Inferior parietal cortex (tissue), 1 donor: ENCODE measurements around the gene SULT1A1.
"Not testable (repeated sequence)": the region's sequence is repeated elsewhere in the genome, so short reads cannot be mapped to it uniquely, and the experiment has no call there.

Source experiments
- DNase-seq: peaks from one replicate; pipeline ENCODE4 v3.0.0-alpha.2; 2016; ENCODE audit errors: extremely low spot score

The SULT1A1 gene

DNA sequence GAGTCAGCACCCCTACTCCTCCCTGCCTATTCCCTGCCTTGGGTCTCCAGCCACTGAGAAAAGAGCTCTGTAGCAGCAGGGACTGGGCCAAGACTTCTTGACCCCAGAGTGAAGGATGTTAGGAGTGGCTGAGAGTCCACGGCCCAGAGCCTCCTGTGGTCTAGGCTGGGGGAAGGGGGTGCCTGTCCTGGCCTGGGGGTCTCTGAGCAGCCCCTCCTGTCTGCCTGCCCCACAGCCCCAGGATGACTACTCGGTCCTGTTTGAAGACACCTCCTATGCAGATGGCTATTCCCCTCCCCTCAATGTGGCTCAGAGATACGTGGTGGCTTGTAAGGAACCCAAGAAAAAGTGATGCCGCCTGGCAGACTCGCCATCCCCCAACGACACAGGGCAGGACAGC, 18.5 kb downstream of the SULT1A1 start:
- no peak for DNase-seq

- no peak for DNase-seq
Measured at GRCh38 chr16:28590384-28591340, 19.2 kb downstream of the SULT1A1 start.

DNA sequence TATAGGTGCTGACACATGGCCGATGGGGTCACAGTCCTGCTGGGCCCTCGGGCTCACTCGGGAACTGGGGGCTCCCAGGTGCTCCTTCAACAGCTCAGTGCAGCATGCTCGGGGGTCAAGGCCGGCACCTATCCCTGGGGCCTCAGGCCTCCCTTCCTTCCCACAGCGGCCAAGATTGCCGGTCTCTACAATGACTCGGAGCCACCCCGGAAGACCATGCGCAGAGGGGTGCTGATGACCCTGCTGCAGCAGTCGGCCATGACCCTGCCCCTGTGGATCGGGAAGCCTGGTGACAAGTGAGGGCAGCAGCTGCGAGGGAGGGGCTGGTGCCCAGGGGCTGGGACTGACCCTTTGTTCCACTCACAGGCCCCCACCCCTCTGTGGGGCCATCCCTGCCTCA, 19.9 kb downstream of the SULT1A1 start:
- no peak for DNase-seq

DNA sequence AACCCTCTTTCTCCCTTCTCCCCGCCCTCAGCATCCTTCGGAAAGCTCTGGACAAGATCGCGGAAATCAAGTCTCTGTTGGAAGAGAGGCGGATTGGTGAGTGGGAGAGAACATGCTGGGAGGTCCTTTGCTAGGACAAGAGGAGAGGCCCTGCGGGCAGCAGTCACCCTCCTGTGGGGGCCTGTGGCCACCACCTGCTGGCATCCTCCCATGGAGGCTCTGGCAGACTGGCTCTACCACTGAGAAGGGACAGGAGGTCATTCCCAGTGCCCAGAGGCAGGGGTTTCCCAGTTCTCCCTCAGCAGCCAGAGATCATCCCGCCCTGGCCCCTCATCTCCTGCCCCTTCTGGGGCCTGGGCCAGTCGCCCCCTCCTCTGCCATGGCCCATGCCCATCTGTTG, 20.8 kb downstream of the SULT1A1 start:
- no peak for DNase-seq

DNA sequence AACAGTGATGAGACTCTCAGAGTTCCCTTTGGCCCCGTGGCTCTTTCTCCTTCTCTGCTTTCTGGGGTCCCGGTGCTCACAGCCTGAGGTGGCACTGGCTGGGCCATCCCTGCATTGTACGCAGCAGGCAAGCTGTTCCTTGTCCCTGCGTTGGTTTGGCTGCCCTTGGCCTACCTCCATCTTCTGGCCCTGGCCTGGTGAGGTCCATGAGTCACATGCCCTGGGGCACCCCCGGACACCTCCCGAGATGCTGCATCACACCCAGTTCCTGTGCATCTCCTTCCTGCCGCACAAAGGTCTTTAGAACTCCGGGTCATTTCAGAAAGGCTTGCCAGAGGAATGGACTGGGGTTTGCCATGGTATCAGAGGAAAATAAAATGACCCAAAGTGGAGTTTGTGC, 22.5 kb downstream of the SULT1A1 start:
- no peak for DNase-seq

GRCh38 chr16:28586466-28586865, 23.4 kb downstream of the SULT1A1 start:
- DNase-seq = no peak

DNA sequence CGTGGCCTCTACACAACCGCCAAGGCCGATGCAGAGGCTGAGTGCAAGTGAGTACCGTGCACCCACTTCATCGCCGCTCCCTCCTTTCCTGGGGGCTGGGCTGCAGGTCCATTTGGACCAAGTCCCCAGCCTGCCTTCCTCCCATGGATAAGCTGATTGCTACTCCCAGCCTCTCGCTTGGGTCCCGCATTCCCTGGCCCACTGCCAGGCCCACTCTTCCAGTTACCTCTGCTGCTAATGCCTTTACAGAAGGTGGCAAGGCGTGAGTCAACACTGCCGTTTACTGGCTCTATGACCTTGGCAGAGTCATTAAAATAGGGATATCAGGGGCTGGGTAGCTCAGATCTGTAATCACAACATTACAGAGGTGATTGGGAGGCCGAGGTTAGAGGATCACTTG, 24.2 kb downstream of the SULT1A1 start:
- DNase-seq = no peak

- no peak for DNase-seq
Measured at GRCh38 chr16:28580726-28581315, 29.0 kb downstream of the SULT1A1 start.

DNA sequence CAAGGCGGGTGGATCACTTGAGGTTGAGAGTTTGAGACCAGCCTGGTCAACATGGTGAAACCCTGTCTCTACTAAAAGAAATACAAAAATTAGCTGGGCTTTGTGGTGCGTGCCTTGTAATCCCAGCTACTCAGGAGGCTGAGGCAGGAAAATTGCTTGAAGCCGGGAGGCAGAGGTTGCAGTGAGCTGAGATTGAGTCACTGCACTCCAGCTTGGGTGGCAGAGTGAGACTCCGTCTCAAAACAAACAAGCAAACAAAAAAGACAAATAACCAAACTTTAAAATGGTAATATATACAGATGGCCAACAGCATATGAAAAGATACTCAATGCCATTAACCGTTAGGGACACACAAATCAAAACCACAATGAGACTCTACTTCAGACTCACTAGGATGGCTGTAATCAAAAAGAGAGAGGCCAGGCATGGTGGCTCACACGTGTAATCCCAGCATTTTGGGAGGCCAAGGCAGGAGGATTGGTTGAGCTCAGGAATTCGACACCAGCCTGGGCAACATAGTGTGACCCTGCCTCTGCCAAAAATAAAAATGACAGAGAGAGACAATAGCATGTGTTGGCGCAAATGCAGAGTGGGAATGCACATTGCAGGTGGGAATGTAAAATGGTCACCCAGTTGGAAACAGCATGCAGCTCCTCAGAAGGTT, 34.3 kb downstream of the SULT1A1 start:
- DNase-seq = no peak

- DNase-seq = no peak
Measured at GRCh38 chr16:28574925-28575324, 34.9 kb downstream of the SULT1A1 start.

GRCh38 chr16:28573738-28574718, 35.8 kb downstream of the SULT1A1 start:
- no peak for DNase-seq

GRCh38 chr16:28572696-28573510, 36.9 kb downstream of the SULT1A1 start:
- DNase-seq = peak; percentile 8

GRCh38 chr16:28569968-28570752, 39.7 kb downstream of the SULT1A1 start:
- DNase-seq = no peak

- DNase-seq = no peak
Measured at GRCh38 chr16:28569021-28569420, 40.8 kb downstream of the SULT1A1 start.

DNA sequence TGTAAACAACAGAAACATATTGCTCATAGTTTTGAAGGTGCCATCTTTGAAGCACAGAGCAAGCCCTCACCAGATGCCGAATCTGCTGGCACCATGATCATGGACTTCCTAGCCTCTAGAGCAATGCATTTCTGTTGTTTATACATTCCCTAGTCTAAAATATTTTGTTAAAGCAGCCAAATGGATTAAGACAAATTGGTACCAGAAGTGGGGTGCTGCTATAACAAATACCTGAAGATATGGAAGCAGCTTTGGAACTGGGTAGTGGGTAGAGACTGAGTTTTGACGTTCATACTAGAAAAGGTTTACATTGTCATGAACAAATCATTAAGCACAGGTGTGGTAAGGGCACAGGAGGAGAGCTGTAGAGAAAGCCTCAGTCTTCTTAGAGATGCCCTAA, 42.6 kb downstream of the SULT1A1 start:
- DNase-seq = no peak

DNA sequence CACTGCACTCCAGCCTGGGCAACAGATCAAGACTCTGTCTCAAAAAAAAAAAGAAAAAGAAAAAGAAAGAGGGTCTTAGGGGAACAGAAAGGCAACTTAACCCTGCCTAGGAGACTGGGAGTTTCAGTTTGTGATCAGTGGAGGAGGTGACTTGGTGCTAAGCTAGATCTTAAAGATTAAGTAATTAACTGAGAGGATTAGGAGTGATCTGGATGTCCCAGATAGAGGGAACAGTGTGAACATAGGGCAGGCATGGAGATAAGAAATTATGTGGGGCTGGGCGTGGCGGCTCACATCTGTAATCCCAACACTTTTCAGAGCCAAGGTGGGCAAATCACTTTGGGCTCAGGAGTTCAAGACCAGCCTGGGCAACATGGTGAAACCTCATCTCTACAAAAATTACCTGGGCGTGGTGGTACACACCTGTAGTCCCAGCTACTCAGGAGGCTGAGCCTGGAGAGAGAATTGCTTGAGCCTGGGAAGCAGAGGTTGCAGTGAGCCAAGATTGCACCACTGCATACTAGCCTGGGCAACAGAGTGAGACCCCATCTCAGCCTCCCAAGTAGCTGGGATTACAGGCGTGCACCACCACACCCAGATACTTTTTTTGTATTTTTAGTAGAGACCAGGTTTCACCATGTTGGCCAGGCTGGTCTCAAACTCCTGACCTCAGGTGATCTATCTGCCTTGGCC, 43.5 kb downstream of the SULT1A1 start:
- not testable (repeated sequence) for DNase-seq

DNA sequence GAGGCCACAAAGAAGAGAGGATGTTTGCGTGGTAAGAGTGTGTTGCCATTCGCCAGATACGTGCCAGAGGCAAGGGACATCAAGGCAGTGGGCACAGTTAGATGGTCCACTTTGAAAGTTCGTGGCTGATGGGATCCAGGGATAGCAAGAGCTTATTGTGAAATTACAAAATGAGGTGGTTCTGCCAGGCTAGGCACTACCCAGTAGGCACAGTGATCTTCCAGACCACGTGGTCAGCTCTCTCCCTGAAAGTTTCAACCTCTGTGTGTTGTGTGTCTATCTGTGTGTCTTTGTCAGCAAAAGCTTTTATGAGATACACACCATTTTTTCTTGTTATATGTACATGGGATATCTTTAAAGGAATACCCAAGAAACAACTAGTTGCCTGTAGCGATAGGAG, 46.6 kb downstream of the SULT1A1 start:
- no peak for DNase-seq

DNA sequence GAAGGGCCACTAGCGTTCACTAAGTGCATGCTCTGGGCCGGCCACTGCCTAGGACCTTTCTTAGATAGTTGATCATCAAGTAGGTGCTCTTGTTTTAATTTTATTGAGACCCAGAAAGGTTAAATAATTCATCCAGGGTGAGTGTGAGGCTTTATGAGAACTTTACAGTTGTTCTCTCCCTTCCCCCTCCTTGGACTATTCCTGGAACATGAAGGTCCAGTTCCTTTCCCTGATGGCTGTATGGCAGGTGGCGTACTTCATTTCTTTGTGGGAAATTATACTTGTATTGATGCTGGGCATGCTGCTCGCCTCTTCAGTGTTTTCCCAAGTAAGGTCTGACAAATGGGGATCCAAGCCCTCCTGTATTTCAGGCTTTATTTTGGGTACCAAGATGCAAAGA, 47.6 kb downstream of the SULT1A1 start:
- DNase-seq = no peak

DNA sequence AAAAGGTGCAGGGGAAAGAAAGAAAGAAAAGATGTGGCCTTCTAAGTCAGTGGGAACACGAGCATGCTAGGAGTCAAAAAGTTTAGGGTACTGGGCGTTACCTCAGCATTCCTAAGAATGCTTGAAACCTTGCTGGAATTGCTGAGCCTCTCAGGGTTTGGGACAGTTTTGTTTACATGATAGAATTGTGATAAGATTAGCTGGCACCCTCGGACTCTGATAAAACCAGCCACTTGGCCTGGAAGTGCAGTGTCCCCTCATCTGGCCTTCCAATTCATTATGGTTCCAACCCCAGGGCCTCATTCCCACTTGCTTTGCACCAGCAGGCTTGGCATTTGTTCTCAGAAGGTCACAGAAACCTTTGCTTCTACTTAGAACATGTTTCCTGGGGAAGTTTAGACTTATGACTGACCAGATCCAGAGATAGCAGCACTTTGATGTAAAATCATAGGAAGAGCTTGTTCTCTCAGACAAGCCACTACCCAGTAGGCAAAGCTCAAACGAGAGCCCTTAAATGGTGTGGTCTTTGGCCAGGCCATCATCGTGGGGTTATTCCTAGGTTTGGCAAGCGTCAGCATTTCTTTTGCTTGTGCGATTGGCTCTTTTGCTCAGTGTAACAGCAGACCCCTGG, 48.2 kb downstream of the SULT1A1 start:
- DNase-seq = no peak
